Colonic mucosa (tissue), 4 donors: ENCODE results near the gene PDZD2. TPM values are rescaled to one million over a fixed set of nuclear protein-coding genes. Genes with fewer than 3 reads are reported as not detected.

ENCODE experiments used
- DNase-seq: peaks from one replicate; pipeline ENCODE4 v3.0.0-alpha.2; 2020
- H3K27ac ChIP-seq: fragments of 200-600 bp; one replicate; pipeline ENCODE4 v1.8.0; 2021
- H3K27me3 ChIP-seq: fragments of 200-600 bp; one replicate; pipeline ENCODE4 v1.8.0; 2021
- H3K36me3 ChIP-seq: fragments of 200-600 bp; one replicate; pipeline ENCODE4 v1.8.0; 2021
- H3K4me1 ChIP-seq: fragments of 200-600 bp; one replicate; pipeline ENCODE4 v1.8.0; 2021; ENCODE audit warnings: mild to moderate bottlenecking
- H3K4me3 ChIP-seq: fragments of 200-600 bp; one replicate; pipeline ENCODE4 v1.8.0; 2021
- H3K9ac ChIP-seq, 2 donors: one replicate each; pipeline ENCODE4 v1.7.0; 2013; ENCODE audit warnings: control low read depth in 2 of 2, low read depth in 2 of 2, low read length in 2 of 2
- H3K9me3 ChIP-seq: fragments of 200-600 bp; one replicate; pipeline ENCODE4 v1.8.0; 2021
- intact Hi-C: fragments of 100-400 bp; cut with DNase I; formaldehyde crosslinking; loops from one replicate; pipeline ENCODE4 v1.14.1; 2022
- total RNA-seq, 2 donors: library from RNA; stranded (reverse); fragmentation: NEBNext Ultra II Directional in 1 of 2; extraction: Animal tissue kit (Norgen Biotek cat#: 25700) in 1 of 2; gene quantifications; one replicate each; pipeline ENCODE4 v1.2.1, GENCODE V29; 2021
- TF ChIP-seq, protein P1 (sequence below): fragments of 200-600 bp; IDR thresholded peaks from one replicate; pipeline ENCODE4 v1.8.0; 2022; ENCODE audit warnings: antibody characterized with exemption, mild to moderate bottlenecking
- donor health status: healthy.
- donor health status: DM: no; HTN: no; CAD: no.
- donor health status: DM: no; HTN: no; CAD: no.

Gene PDZD2
- total RNA-seq, 2 donors from 2014 or later, result 1.8 to 2.3 TPM

DNA sequence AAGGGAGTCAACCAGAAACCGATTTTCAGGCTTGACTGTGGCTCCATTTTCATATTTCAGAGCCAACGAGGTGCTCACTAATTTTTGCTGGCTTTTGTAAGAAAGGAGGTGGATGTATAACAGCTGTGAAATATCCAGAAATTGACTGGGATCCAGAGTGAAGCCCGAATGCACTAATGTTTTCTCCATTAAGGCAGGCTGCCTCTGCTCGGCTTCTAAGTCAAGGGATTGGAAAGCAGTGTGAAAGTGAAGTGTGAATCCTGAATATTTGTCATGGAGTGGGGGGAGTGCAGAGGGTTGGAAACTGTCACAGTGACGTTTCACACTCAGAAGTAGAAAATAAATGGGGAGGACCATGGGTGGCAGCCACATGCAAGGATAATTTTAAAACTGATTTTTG lies 297.8 kb downstream of the PDZD2 start:
- Histone ChIP-seq H3K4me1 (no peaks in the 10 kb centered on the region), H3K36me3 (no peaks in the 10 kb centered on the region), H3K27ac (no peak overlapping the region), H3K9me3 (no peaks in the 10 kb centered on the region), H3K9ac (no peak overlapping the region), H3K27me3 (no peaks in the 10 kb centered on the region), H3K4me3 (no peak overlapping the region)
- no peak for DNase-seq
- TF ChIP-seq, protein P1, sequence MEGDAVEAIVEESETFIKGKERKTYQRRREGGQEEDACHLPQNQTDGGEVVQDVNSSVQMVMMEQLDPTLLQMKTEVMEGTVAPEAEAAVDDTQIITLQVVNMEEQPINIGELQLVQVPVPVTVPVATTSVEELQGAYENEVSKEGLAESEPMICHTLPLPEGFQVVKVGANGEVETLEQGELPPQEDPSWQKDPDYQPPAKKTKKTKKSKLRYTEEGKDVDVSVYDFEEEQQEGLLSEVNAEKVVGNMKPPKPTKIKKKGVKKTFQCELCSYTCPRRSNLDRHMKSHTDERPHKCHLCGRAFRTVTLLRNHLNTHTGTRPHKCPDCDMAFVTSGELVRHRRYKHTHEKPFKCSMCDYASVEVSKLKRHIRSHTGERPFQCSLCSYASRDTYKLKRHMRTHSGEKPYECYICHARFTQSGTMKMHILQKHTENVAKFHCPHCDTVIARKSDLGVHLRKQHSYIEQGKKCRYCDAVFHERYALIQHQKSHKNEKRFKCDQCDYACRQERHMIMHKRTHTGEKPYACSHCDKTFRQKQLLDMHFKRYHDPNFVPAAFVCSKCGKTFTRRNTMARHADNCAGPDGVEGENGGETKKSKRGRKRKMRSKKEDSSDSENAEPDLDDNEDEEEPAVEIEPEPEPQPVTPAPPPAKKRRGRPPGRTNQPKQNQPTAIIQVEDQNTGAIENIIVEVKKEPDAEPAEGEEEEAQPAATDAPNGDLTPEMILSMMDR, result no peak
- intact Hi-C loops, result no loop called here

DNA sequence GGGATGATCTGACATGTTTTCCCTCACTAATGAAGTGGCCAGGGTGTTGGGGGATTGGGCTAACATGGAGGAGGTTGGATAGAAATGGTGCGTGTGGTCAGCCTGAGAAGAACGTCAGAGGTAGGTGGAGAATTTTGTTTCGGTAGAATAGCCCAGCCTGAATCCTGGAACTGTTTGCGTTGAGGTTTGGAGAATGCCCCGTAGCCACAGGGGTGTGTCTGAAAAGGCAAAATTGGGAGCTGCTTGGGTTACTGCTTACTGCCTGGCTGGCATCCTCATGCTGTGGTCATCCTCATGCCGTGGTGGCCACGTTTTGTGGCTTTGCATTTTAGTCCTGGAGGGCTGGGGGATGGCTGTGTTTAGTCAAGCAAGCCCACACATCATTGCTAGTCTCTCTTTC lies 298.3 kb downstream of the PDZD2 start:
- intact Hi-C loops, result no loop called here
- H3K9ac ChIP-seq, result no peak overlapping the region
- H3K9me3 ChIP-seq, result no peaks in the 10 kb centered on the region
- no peaks in the 10 kb centered on the region for H3K27me3 ChIP-seq
- TF ChIP-seq, protein P1, result no peak
- H3K4me3 ChIP-seq, result no peak overlapping the region
- DNase-seq, result no peak
- H3K4me1 ChIP-seq, result no peaks in the 10 kb centered on the region
- no peaks in the 10 kb centered on the region for H3K36me3 ChIP-seq
- H3K27ac ChIP-seq, result no peak overlapping the region

DNA sequence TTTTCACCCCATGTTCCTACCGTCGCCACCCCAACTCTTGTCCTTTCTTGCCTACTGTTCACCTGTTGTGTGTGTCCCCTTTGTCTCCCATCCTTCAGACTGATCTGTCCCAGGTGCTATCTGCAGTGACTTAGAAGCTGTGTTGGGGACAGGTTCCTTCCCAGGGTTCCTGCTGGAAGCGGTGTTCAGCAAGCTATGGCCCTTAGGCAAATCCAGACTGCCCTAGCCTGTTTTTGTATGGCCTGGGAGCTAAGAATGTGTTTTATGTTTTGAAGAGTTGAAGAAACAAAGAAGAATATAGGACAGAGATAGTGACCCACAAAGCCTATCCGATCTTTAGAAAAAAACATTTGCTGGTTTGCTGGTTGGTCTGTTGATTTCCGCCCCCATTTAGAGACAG lies 298.8 kb downstream of the PDZD2 start:
- Histone ChIP-seq H3K4me1 (no peaks in the 10 kb centered on the region), H3K4me3 (no peak overlapping the region), H3K27me3 (no peaks in the 10 kb centered on the region), H3K9me3 (no peaks in the 10 kb centered on the region), H3K27ac (no peak overlapping the region), H3K36me3 (no peaks in the 10 kb centered on the region), H3K9ac (no peak overlapping the region)
- no peak for DNase-seq
- TF ChIP-seq, protein P1, result no peak
- intact Hi-C loops, result no loop called here

DNA sequence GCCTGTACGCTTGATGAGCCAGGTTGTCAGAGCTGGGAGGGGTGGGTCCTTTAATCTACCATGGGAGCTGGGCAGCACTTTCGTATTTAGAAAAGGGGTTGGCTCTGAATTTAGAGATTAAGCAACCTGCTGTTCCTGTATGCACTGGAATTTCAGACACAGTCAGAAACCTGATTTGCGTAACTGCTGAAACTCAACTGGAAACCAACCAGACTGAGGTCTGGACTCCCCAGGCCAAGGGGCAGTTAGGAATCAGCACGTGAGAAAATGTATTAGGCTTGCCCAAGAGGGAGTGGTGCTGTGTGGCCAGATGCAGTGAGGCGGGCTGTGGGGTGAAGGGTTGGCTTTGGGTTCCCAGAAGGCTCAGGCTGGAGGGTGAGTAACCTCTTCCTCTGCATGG lies 300.2 kb downstream of the PDZD2 start:
- H3K9ac ChIP-seq, result no peak overlapping the region
- no peaks in the 10 kb centered on the region for H3K36me3 ChIP-seq
- intact Hi-C loops, result no loop called here
- TF ChIP-seq, protein P1, result no peak
- no peak overlapping the region for H3K27ac ChIP-seq
- H3K27me3 ChIP-seq, result no peaks in the 10 kb centered on the region
- no peaks in the 10 kb centered on the region for H3K4me1 ChIP-seq
- H3K9me3 ChIP-seq, result no peaks in the 10 kb centered on the region
- H3K4me3 ChIP-seq, result no peak overlapping the region
- no peak for DNase-seq

DNA sequence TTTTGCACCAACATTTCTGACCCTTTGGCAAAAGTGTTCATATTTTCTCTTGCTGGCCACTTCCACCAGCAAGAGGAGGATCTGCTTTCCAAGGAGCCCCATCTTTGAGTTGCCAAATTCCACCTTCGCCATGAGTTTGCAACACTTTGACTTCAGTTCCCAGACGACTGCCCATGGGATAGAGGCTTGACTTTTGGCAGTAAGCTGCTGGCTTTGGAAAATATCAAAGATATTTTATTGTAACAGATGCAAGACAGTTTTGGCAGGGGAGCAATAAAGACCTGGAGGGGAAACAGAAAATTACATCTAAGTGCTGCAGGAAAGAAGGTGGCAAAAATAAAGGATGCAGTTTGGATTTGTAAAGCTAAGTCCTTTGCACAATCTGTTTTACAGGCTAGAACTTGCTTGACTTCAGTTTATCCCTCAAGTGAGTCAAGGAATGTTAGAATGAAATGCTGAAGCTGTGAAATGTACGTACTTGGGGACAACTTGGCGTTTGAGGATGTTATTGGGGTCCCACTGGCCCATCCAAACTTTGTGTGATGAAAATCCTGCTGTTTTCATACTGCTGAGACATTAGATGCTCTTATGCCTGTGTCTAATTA lies 302.3 kb downstream of the PDZD2 start:
- TF ChIP-seq, protein P1, result no peak
- Histone ChIP-seq H3K4me1 (no peaks in the 10 kb centered on the region), H3K36me3 (no peaks in the 10 kb centered on the region), H3K27ac (no peak overlapping the region), H3K27me3 (no peaks in the 10 kb centered on the region), H3K4me3 (no peak overlapping the region), H3K9ac (no peak overlapping the region), H3K9me3 (no peaks in the 10 kb centered on the region)
- intact Hi-C loops, result no loop called here
- DNase-seq, result no peak
